Stimulated activated CD4-positive, alpha-beta T cell treated with anti-CD3 and anti-CD28 coated beads, Interleukin-2, amount 100 ng/mL, for 24 hours (primary cell): Measurements from ENCODE around the gene MNAT1.

ENCODE experiments used
- DNase-seq, 2 donors: peaks; one replicate each; pipeline ENCODE4 v3.0.0-alpha.2; 2020

MNAT1 gene

DNA sequence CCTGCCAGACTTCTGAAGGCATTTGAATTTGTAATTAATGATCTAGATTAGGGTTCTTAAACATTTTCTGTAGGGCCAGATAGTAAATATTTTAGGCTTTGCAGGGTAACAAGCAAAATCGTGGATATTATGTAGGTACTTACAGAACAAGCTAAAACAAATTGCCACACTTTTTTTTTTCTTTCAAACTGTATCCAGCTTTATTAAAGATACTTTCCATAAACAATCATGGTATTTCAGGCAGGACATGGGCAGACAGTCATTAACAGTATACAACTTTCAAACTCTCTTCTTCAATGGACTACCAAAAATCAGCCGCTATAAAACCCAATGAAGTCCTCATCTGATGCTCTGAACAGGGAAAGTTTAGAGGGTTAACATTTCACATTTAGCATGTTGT is 236.7 kb downstream of the MNAT1 start:
- DNase-seq: no peak

DNA sequence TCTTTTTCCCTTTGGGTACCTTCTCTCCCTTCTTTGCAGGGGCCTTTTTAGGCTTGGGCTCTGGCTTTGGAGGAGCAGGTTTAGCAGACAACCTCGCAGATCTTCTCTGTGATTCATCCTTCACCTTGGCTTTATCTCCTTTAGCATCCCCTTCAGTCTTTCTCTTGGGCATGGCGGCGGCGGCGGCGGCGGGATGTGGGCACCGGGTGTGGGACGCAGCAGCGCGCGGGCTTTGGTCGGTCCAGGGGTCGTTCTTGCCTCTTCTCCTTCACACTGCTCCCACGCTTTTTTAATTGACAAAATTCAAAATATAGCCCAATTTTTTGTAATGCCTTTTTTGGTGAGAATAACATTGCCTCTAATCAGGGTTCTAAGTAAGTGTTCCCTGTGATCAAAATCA is 237.7 kb downstream of the MNAT1 start:
- DNase-seq: no peak

DNA sequence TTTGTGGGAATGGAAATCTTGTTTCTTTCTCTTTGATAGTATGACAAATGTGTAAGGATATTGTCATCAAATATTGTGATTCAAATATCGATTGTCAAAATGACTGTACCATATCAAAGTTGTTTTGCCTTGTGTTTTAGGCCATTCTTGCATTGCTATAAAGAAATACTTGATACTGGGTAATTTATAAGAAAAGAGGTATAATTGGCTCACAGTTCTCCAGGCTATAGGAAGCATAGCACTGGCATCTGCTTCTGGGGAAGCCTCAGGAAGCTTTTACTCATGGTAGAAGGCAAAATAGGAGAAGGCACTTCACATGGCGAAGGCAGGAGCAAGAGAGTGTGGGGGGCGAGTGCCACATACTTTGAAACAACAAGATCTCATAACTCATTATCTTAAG is 238.5 kb downstream of the MNAT1 start:
- DNase-seq: no peak

DNA sequence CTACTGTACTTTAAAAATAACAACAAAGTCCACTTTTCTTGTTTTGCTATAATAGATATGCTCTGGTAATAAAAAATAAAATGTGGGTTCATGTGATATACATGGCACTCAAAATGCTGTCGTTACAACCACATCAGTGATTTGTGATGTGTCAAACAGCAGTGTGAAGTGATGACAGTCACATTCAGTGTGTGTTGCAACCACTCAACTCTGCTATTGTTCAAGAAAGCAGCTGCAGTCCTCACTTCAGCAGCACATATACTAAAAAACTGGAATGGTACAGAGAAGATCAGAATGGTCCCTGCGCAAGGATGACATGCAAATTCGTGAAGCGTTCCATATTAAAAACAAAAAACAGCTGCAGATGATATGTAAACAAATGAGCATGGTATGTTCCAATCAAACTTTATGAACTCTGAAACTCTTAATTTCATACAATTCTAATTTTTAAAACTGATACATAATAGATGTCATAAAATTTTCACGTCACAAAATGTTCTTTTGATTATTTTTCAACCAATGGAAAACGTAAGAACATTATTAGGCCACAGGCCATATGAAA is 239.6 kb downstream of the MNAT1 start:
- DNase-seq: no peak

DNA sequence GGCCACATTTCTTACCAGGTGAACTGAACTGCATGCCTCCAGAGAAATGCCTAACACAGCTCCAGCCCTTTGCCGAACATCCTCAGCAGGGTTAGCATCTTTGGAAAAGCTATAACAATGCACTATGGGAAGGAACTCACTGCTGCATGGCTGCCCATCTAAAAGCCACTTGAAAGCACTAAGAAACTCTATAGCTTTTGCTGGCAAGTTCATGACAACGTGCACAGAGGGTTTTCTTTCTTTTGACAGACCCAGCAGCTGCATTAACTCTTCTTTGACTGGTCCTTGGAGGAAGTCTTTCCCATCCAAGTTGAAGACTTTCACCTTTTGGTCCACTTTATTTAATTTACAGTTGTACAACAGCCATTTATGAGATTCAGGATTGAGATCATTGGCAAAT is 241.0 kb downstream of the MNAT1 start:
- DNase-seq: no peak

DNA sequence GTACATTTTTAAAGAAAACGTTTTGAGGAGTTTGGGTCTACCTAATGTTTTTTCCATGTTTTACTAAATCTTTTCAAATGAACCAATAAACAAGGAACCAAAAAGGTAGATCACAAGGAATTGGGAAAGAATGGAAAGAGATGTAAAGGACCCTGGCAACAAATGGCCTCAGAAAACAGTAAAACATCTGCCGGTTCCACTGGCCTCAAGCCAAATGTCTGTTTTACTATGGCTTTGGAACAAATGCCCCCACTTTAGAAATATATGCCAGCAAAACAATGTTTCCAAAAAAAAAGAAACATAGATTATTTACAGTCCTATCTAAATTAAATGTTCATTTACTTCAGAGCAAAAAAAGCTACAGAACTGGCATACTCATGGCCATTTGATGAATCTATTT is 243.3 kb downstream of the MNAT1 start:
- DNase-seq: no peak

DNA sequence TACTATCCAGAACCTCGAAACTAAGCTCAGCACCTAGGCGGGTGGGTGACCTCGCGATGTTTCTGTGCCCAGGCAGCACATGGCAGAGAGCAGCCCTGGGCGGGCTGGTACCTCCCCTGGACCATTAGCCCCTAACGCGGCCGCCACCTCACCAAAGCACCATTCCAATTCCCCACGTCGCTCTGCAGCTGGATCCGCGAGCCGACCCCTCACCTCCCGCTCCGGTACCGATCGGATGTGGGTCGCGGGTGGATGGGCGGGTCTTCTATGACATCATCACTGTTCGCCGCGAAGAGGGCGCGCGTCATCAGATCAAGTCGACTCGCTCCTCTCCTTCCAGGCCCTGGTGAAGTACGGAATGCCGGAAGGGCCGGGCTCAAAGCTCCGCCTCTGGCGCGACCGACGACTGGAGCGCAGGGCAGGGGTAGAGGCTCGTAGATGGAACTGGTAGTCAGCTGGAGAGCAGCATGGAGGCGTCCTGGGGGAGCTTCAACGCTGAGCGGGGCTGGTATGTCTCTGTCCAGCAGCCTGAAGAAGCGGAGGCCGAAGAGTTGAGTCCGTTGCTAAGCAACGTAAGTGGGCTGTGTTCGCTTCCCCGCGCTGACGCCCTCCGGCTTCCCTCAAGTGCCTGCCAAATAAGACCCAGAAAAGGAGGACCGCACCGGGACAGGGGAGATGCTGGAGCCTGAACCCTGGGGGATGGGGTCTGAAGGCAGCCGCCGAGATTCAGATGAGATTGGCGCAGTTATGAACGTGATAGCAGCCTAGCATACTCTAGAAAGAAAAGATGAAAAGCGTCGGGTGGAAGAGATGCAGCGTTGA is 246.5 kb downstream of the MNAT1 start, which contains the start of the genes SLC38A6 and TRMT5:
Gene SLC38A6, plus strand, starts transcription at position 435 of the 822 bp plus-strand sequence. Its CDS starts 33 bp downstream, at position 468.
Gene TRMT5, minus strand, starts transcription at position 269 of the 822 bp plus-strand sequence. Its CDS starts 106 bp downstream, at position 163.
- DNase-seq: peak; percentile 91 to 92

DNA sequence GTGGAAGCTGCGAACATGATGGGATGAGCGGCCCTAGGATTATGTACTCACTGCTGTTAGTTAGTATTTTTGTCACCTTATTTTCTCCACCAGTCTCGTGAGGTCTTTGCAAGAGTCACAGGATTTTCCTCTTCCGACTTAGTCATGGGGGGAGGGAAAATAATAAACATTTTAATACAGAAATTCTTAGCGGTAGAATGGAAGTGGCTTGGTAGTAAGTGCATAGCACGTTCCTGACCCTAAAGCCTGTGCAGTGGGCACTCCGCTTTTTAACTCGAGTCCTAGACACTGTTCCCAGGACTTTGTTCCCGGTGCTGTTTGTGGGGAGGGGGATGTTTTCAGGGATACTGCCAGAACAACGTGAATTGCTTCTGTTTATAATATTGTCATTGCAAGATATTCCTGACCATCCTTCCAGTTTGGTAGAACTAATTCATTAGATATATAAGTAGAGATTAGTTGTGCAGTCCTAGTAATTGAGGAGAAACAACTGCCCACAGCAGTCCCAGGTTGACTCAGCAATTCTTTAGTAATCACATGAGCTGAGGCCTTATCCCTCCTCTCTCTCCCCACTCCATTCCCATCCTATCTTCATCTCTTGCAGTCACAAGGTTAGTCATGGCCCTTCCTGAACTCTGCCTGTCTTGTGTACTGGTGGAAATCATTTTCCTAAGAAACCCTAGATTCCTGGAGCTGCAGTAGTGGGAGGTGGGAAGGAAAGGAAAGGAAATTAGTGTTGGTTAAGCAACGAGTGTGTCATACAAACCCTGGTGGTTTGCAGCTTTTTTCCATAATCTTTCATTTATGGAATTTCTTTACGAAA is 247.3 kb downstream of the MNAT1 start:
- DNase-seq: no peak

DNA sequence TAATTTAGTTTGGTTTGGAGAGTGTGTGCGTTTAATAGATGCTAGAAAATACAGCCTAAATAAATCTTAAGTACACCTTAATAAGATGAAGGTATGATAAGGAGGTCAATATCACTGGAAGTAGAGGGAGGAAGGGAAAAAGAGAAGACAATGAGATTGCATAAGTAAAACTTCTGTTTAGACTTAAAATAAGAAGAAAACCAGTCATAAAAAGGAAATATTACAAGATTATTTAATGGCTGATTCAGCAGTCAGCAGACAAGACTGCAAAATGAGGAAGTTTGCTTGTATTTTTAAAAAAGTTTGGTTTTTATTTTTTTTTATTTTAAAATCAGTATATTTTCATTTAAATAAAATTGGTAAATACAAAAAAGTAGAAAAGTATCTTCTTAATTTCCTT is 249.6 kb downstream of the MNAT1 start:
- no peak for DNase-seq

DNA sequence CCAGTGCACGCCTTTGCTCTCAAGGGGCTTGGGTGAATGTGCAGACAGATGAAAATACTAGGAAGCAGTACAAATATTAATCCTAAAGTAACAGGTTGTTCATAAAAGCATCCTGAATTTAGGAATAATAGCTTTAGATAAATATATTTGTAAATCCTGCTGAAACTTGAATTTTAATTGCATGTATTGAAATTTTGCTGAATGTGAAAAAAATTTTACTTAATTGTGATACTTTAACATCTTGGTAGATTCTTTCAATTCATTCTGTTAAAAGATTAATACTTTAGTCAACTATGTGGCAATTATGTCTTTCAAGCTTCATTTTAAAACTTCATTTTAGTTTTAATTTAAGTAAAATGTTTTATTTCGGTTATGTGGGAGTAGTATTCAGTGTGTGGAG is 251.9 kb downstream of the MNAT1 start:
- DNase-seq: no peak

DNA sequence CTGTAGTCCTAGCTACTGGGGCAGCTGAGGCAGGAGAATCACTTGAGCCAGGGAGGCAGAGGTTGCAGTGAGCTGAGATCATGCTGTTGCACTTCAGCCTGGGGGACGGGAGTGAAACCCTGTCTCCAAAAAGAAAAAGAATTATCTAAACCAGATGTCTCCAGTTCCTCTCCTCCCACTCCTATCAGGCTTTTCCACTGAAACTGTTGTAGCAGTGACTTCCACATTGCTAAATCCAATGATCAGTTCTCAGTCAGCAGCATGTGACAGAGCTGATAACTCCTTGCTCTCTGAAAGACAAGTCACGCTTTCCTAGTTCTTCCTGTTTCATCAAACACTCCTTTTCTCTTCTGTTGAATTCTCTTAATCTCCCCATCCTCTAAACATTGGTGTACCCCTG is 255.0 kb downstream of the MNAT1 start:
- no peak for DNase-seq

DNA sequence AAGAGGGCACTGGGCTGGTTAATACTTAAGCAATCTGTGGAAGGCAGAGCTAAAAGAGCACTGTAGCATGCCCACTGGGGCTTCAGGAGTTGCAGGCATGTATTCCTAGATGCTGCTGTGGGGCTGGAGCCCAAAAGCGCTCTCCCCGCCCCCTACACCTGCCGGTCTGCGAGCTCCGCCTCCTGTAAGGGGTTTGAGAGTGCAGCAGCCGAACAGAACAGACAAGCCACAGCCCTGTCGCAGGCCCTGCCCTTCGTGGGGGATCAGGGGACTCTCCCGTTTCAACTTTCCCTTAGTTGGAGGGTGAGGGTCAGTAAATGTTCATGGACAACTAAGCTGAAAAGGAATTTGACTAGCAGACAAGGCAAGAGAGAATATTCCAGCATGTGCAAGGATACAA is 264.1 kb downstream of the MNAT1 start:
- no peak for DNase-seq

DNA sequence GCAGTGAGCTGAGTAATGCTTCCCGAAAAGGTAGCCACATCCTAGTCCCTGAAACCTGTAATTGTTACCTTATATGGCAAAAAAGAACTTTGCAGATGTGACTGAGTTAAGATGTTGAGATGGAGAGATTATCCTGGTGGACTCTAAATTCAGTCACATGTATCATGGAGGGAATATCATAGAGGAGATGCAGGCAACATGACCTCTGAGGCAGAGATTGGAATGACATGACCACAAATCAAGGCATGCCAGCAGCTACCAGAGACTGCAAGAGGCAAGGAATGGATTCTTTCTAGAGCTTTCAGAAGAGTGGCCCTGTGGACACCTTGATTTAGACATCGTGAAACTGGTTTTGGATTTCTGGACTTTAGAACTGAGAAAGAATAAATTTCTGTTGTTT is 265.0 kb downstream of the MNAT1 start:
- DNase-seq: no peak

DNA sequence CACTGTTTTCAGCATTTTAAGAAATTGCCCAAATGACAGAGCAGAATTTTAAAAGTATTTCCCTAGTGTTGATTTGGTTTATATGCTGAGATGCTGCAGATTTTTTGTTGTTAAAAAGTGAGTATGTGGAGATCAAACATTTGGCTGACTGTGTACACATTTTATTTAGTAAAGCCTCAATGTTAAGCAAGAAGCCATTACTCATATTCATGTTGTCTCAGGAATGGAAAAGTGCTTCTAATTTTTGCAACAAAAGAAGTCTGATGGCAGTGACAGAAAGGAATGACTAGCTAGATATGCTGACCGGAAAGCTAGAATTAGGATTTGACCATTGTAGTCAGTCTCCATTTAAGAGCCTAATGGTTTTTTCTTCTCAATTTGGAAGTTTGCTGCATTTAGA is 269.0 kb downstream of the MNAT1 start:
- DNase-seq: no peak

DNA sequence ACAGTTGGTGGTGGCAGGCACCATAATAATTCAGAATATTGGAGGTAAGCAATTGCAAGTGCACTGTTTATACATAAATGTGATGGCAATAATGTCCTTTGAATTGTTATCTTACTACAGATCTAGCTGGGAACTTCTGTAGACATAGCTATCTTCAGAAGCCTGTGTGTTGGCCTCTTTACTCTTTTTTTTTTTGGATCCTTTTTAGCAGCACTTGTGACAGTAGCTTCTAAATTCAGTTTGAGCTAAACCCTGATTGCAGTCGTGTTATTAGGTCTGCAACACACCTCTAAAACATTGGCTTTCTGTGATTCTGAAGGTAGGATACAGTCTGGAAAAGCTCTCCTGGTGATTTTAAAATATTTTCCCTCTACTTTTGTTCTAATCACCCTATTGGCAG is 285.0 kb downstream of the MNAT1 start:
- no peak for DNase-seq
